GM18873 (cell line): ENCODE measurements around the gene DNAAF6.

Source experiments
- ATAC-seq: cut with Tn5 transposase; IDR thresholded peaks from one replicate; pipeline ENCODE4 v1.9.1; 2021; ENCODE audit warnings: mild to moderate bottlenecking, moderate library complexity, moderate number of reproducible peaks; ENCODE audit not compliant: unreplicated experiment, low FRiP score

Gene DNAAF6

DNA sequence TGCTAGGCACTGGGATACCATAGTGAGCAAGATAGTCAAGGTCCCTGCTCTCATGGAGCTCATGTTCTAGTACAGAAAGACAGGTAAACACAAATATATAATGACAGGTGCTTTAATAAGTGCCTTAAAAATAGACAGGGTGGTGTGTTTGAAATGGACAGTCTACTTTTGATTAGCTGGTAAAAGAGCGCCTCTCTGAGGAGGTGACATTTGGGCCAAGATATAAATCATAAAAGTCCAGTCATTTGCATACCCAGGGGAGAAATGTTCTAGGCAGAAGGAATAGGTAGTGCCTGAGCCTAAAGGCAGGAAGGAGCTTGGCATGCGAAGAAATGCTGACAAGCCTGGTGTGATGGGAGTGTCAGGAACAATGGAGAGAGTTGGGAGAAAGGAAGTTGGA is 83.6 kb downstream of the DNAAF6 start:
- no peak for ATAC-seq

DNA sequence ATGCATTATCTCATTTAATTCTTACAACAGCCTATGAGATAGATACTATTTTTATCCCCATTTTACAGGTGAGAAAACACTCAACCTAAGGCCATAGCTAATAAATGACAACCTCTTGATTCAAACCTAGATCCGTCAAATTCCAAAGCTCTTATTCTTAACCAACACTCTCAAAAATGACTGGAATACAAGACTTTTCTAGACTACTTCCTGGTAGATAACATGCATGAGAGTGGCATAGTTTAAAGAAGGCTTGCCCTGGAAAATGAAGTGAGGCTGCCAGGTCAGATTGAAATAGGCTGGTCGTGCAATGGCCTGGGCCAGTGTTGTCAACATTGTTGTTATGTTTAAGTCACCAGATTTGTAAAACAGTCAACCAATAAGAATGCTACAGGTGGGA is 86.6 kb downstream of the DNAAF6 start:
- ATAC-seq = no peak
